ENCODE data around the gene SLC7A11.
A peak's percentile ranks its signal among the peaks of the same experiment; 100 is the strongest.

Gene SLC7A11

GRCh38 chr4:138242076-138242833 lies at the start of gene SLC7A11:
Gene SLC7A11, minus strand, starts transcription at chr4:138242349. Its CDS starts 280 bp downstream, at chr4:138242069.
- peak; percentile 92 for DNase-seq

- DNase-seq = no peak
These were observed 49.3 kb upstream of the SLC7A11 start for GRCh38 chr4:138291431-138291830.

GRCh38 chr4:138290805-138291204 lies 48.7 kb upstream of the SLC7A11 start:
- no peak for DNase-seq

GRCh38 chr4:138279286-138279685 lies 37.1 kb upstream of the SLC7A11 start:
- DNase-seq = no peak

- no peak for DNase-seq
These were observed 35.0 kb upstream of the SLC7A11 start for GRCh38 chr4:138277133-138277532.

- no peak for DNase-seq
These were observed 33.9 kb upstream of the SLC7A11 start for GRCh38 chr4:138275963-138276621.

GRCh38 chr4:138275216-138275615 lies 33.1 kb upstream of the SLC7A11 start:
- DNase-seq = no peak

- DNase-seq = no peak
These were observed 27.0 kb upstream of the SLC7A11 start for GRCh38 chr4:138269175-138269574.

- DNase-seq = no peak
These were observed 25.7 kb upstream of the SLC7A11 start for GRCh38 chr4:138267835-138268234.

GRCh38 chr4:138266948-138267347 lies 24.8 kb upstream of the SLC7A11 start:
- DNase-seq = no peak

- DNase-seq = no peak
These were observed 21.2 kb upstream of the SLC7A11 start for GRCh38 chr4:138263247-138263816.

- no peak for DNase-seq
These were observed 20.3 kb upstream of the SLC7A11 start for GRCh38 chr4:138262469-138262868.

GRCh38 chr4:138262030-138262429 lies 19.9 kb upstream of the SLC7A11 start:
- DNase-seq = no peak

- DNase-seq = no peak
These were observed 17.7 kb upstream of the SLC7A11 start for GRCh38 chr4:138259824-138260223.

- DNase-seq = no peak
These were observed 17.1 kb upstream of the SLC7A11 start for GRCh38 chr4:138259271-138259670.

GRCh38 chr4:138256608-138257007 lies 14.5 kb upstream of the SLC7A11 start:
- no peak for DNase-seq

- DNase-seq = no peak
These were observed 13.9 kb upstream of the SLC7A11 start for GRCh38 chr4:138255917-138256597.

GRCh38 chr4:138252551-138252950 lies 10.4 kb upstream of the SLC7A11 start:
- no peak for DNase-seq

GRCh38 chr4:138251938-138252337 lies 9.8 kb upstream of the SLC7A11 start:
- DNase-seq = no peak

- DNase-seq = no peak
These were observed 7.0 kb upstream of the SLC7A11 start for GRCh38 chr4:138249132-138249531.

GRCh38 chr4:138248058-138248457 lies 5.9 kb upstream of the SLC7A11 start:
- no peak for DNase-seq

- no peak for DNase-seq
These were observed 5.5 kb upstream of the SLC7A11 start for GRCh38 chr4:138247643-138248042.

GRCh38 chr4:138243369-138243768 lies 1.2 kb upstream of the SLC7A11 start:
- no peak for DNase-seq

- no peak for DNase-seq
These were observed 646 bp upstream of the SLC7A11 start for GRCh38 chr4:138242834-138243156.

All from NCI-H1436 treated with DMSO at 0.1 percent for 48 hours (cell line).